Mesendoderm (in vitro differentiated cells): ENCODE results near the gene KRTAP4-6.
"Not testable (repeated sequence)": the region's sequence is repeated elsewhere in the genome, so short reads cannot be mapped to it uniquely, and the experiment has no call there.

Experiments
- DNase-seq: peaks from one replicate; pipeline ENCODE4 v3.0.0; 2013
- H2AK5ac ChIP-seq: 2 replicates; pipeline ENCODE4 v1.6.1; 2013; ENCODE audit warnings: low read length, inconsistent platforms
- H2BK120ac ChIP-seq: 2 replicates; pipeline ENCODE4 v1.6.1; 2013; ENCODE audit warnings: low read depth, mild to moderate bottlenecking, low read length, moderate library complexity, mixed read lengths
- H2BK15ac ChIP-seq: replicated peaks from 2 replicates; pipeline ENCODE4 v1.6.1; 2013; ENCODE audit warnings: low read depth, mild to moderate bottlenecking, moderate library complexity
- H2BK5ac ChIP-seq: 2 replicates; pipeline ENCODE4 v1.6.1; 2013; ENCODE audit warnings: low read length, inconsistent platforms
- H3K18ac ChIP-seq: 2 replicates; pipeline ENCODE4 v1.6.1; 2013; ENCODE audit warnings: mild to moderate bottlenecking, low read length, mixed read lengths
- H3K23ac ChIP-seq: one replicate; pipeline ENCODE4 v1.6.1; 2013; ENCODE audit warnings: low read length
- H3K27ac ChIP-seq: 2 replicates; pipeline ENCODE4 v1.5.1; 2013; ENCODE audit warnings: low read depth, mild to moderate bottlenecking, inconsistent platforms, low read length, moderate library complexity
- H3K27me3 ChIP-seq: 2 replicates; pipeline ENCODE4 v1.6.1; 2013; ENCODE audit warnings: low read length, control low read depth, mild to moderate bottlenecking, inconsistent platforms; ENCODE audit not compliant: insufficient read depth, poor library complexity
- H3K36me3 ChIP-seq: 2 replicates; pipeline ENCODE4 v1.6.1; 2013; ENCODE audit warnings: low read length, inconsistent platforms; ENCODE audit not compliant: control insufficient read depth, insufficient read depth
- H3K4ac ChIP-seq: one replicate; pipeline ENCODE4 v1.6.1; 2013; ENCODE audit warnings: low read depth, mild to moderate bottlenecking, low read length, moderate library complexity
- H3K4me1 ChIP-seq: 2 replicates; pipeline ENCODE4 v1.6.1; 2013; ENCODE audit warnings: low read depth, low read length, inconsistent platforms; ENCODE audit not compliant: control insufficient read depth
- H3K4me2 ChIP-seq: 2 replicates; pipeline ENCODE4 v1.6.1; 2013; ENCODE audit warnings: low read length
- H3K4me3 ChIP-seq: 2 replicates; pipeline ENCODE4 v1.5.1; 2013; ENCODE audit warnings: mild to moderate bottlenecking, low read length
- H3K56ac ChIP-seq: one replicate; pipeline ENCODE4 v1.6.1; 2013; ENCODE audit warnings: low read length
- H3K79me1 ChIP-seq: 2 replicates; pipeline ENCODE4 v1.6.1; 2013; ENCODE audit warnings: low read length, inconsistent platforms
- H3K79me2 ChIP-seq: 2 replicates; pipeline ENCODE4 v1.6.1; 2013; ENCODE audit warnings: mild to moderate bottlenecking, low read length; ENCODE audit not compliant: control insufficient read depth, insufficient read depth
- H3K9ac ChIP-seq: 2 replicates; pipeline ENCODE4 v1.6.1; 2013; ENCODE audit warnings: low read length, inconsistent platforms
- H4K5ac ChIP-seq: one replicate; pipeline ENCODE4 v1.6.1; 2013; ENCODE audit warnings: low read length
- H4K8ac ChIP-seq: one replicate; pipeline ENCODE4 v1.6.1; 2013; ENCODE audit warnings: low read depth, mild to moderate bottlenecking, control low read depth, low read length, moderate library complexity
- whole genome bisulfite sequencing: extraction: QIAGEN DNeasy Blood & Tissue Kit; methylation state at CpG from one replicate; pipeline ENCODE4 v1.1.7; 2013; ENCODE audit warnings: low lambda C conversion rate, missing lambda C conversion rate; ENCODE audit not compliant: insufficient coverage; ENCODE audit errors: extremely low coverage; 5-methylcytosine and 5-hydroxymethylcytosine counted together

The KRTAP4-6 gene

GRCh38 chr17:41151525-41151924 is 11.2 kb upstream of the KRTAP4-6 start:
- no peaks in the 10 kb centered on the region for H3K79me1 ChIP-seq
- no peak overlapping the region for H3K27ac ChIP-seq
- no peak overlapping the region for H3K4ac ChIP-seq
- H4K8ac ChIP-seq: no peak overlapping the region
- no peak overlapping the region for H4K5ac ChIP-seq
- no peaks in the 10 kb centered on the region for H3K79me2 ChIP-seq
- no peaks in the 10 kb centered on the region for H3K36me3 ChIP-seq
- H3K27me3 ChIP-seq: no peaks in the 10 kb centered on the region
- H3K4me2 ChIP-seq: no peak overlapping the region
- H3K4me3 ChIP-seq: no peak overlapping the region
- no peak for DNase-seq
- no peak overlapping the region for H3K23ac ChIP-seq
- H3K4me1 ChIP-seq: no peaks in the 10 kb centered on the region
- WGBS: no CpG with 5 or more reads among the region's 2 CpGs
- H2BK120ac ChIP-seq: no peak overlapping the region
- H3K18ac ChIP-seq: no peak overlapping the region
- no peak overlapping the region for H2BK5ac ChIP-seq
- H3K9ac ChIP-seq: no peak overlapping the region
- H2BK15ac ChIP-seq: no peak overlapping the region
- H2AK5ac ChIP-seq: no peak overlapping the region
- H3K56ac ChIP-seq: no peak overlapping the region

- H3K18ac ChIP-seq: no peak overlapping the region
- no peak overlapping the region for H4K5ac ChIP-seq
- no peak overlapping the region for H3K27ac ChIP-seq
- no peaks in the 10 kb centered on the region for H3K79me1 ChIP-seq
- H3K23ac ChIP-seq: no peak overlapping the region
- H2BK15ac ChIP-seq: no peak overlapping the region
- no peaks in the 10 kb centered on the region for H3K79me2 ChIP-seq
- H4K8ac ChIP-seq: no peak overlapping the region
- H3K4me2 ChIP-seq: no peak overlapping the region
- no peak overlapping the region for H3K4me3 ChIP-seq
- DNase-seq: no peak
- H3K56ac ChIP-seq: no peak overlapping the region
- H3K27me3 ChIP-seq: no peaks in the 10 kb centered on the region
- no peaks in the 10 kb centered on the region for H3K4me1 ChIP-seq
- no peak overlapping the region for H2BK120ac ChIP-seq
- no peak overlapping the region for H3K4ac ChIP-seq
- no peak overlapping the region for H3K9ac ChIP-seq
- no peaks in the 10 kb centered on the region for H3K36me3 ChIP-seq
- H2BK5ac ChIP-seq: no peak overlapping the region
- WGBS: no CpG with 5 or more reads among the region's 4 CpGs
- H2AK5ac ChIP-seq: no peak overlapping the region
Observed at GRCh38 chr17:41150026-41150425, 9.7 kb upstream of the KRTAP4-6 start.

- H3K4me1 ChIP-seq: no peaks in the 10 kb centered on the region
- H3K4me2 ChIP-seq: no peak within 1 kb of the TSS
- no peak within 1 kb of the TSS for H2AK5ac ChIP-seq
- no peaks in the 10 kb centered on the region for H3K27me3 ChIP-seq
- H2BK15ac ChIP-seq: no peak within 1 kb of the TSS
- H3K56ac ChIP-seq: no peak within 1 kb of the TSS
- no peaks in the 10 kb centered on the region for H3K79me1 ChIP-seq
- H4K8ac ChIP-seq: no peak within 1 kb of the TSS
- no peak within 1 kb of the TSS for H3K18ac ChIP-seq
- no peak within 1 kb of the TSS for H3K4ac ChIP-seq
- no peak for DNase-seq
- H3K79me2 ChIP-seq: no peaks in the 10 kb centered on the region
- no peak within 1 kb of the TSS for H3K27ac ChIP-seq
- H3K23ac ChIP-seq: no peak within 1 kb of the TSS
- H2BK120ac ChIP-seq: no peak within 1 kb of the TSS
- no peak within 1 kb of the TSS for H2BK5ac ChIP-seq
- no peaks in the 10 kb centered on the region for H3K36me3 ChIP-seq
- no peak within 1 kb of the TSS for H4K5ac ChIP-seq
- no CpG with 5 or more reads among the region's 2 CpGs for WGBS
- no peak within 1 kb of the TSS for H3K9ac ChIP-seq
- H3K4me3 ChIP-seq: no peak within 1 kb of the TSS
Observed at GRCh38 chr17:41149652-41149985, 9.3 kb upstream of the KRTAP4-6 start, which contains the start of gene KRTAP4-5. Gene KRTAP4-5, minus strand, starts transcription at chr17:41149825. Its CDS starts 58 bp downstream, at chr17:41149767.

GRCh38 chr17:41148971-41149651 is 8.8 kb upstream of the KRTAP4-6 start:
- not testable (repeated sequence) for DNase-seq, H3K27ac ChIP-seq, H3K56ac ChIP-seq, H3K18ac ChIP-seq, H3K4me2 ChIP-seq, H3K79me1 ChIP-seq, H2BK120ac ChIP-seq, H3K27me3 ChIP-seq, H3K4me1 ChIP-seq, H3K23ac ChIP-seq, H3K36me3 ChIP-seq, H3K4me3 ChIP-seq, H2BK15ac ChIP-seq, H2BK5ac ChIP-seq, H3K79me2 ChIP-seq, H3K4ac ChIP-seq, H2AK5ac ChIP-seq, H4K8ac ChIP-seq, H4K5ac ChIP-seq, H3K9ac ChIP-seq
- WGBS: no CpG with 5 or more reads among the region's 10 CpGs

- Histone ChIP-seq H3K4me3 (no peak overlapping the region), H2BK15ac (no peak overlapping the region), H3K27ac (no peak overlapping the region), H2AK5ac (no peak overlapping the region), H2BK5ac (no peak overlapping the region), H4K8ac (no peak overlapping the region), H3K56ac (no peak overlapping the region), H2BK120ac (no peak overlapping the region), H3K79me1 (no peaks in the 10 kb centered on the region), H3K23ac (no peak overlapping the region), H3K27me3 (no peaks in the 10 kb centered on the region), H3K4ac (no peak overlapping the region), H3K18ac (no peak overlapping the region), H3K4me2 (no peak overlapping the region), H3K36me3 (no peaks in the 10 kb centered on the region), H3K79me2 (no peaks in the 10 kb centered on the region), H4K5ac (no peak overlapping the region), H3K4me1 (no peaks in the 10 kb centered on the region), H3K9ac (no peak overlapping the region)
- DNase-seq: no peak
- no CpG with 5 or more reads among the region's 2 CpGs for WGBS
Observed at GRCh38 chr17:41147531-41148204, 7.3 kb upstream of the KRTAP4-6 start.
